Right lobe of liver (tissue), 6 donors: Measurements from ENCODE around the gene POLR3H. TPM values are rescaled to one million over a fixed set of nuclear protein-coding genes. Genes with fewer than 3 reads are reported as not detected.
A peak's percentile ranks its signal among the peaks of the same experiment; 100 is the strongest.

Experiments
- ATAC-seq, 4 donors: fragments of 200-7000 bp; cut with Tn5 transposase; one replicate each; pipeline ENCODE4 v1.9.1; 2020; ENCODE audit warnings: mild to moderate bottlenecking in 4 of 4, moderate library complexity in 4 of 4
- DNase-seq, 3 donors: peaks; one replicate each; pipeline ENCODE4 v3.0.0-alpha.2; 2020
- H3K27ac ChIP-seq, 3 donors: fragments of 200-600 bp; one replicate each; pipeline ENCODE4 v1.8.0; 2022
- H3K27me3 ChIP-seq, 2 donors: fragments of 200-600 bp; one replicate each; pipeline ENCODE4 v1.8.0; 2022
- H3K36me3 ChIP-seq, 4 donors: fragments of 200-600 bp; sonication (generic) in 1 of 4; one replicate each; pipeline versions ENCODE4 v1.5.1 to v1.8.0; 2017 to 2022; ENCODE audit warnings: control low read depth in 1 of 4
- H3K4me1 ChIP-seq, 4 donors: fragments of 200-600 bp; sonication (generic) in 1 of 4; one replicate each; pipeline versions ENCODE4 v1.5.1 to v1.8.0; 2017 to 2022; ENCODE audit warnings: control low read depth in 1 of 4
- H3K4me3 ChIP-seq, 3 donors: fragments of 200-600 bp; one replicate each; pipeline ENCODE4 v1.8.0; 2022
- H3K9me3 ChIP-seq, 4 donors: fragments of 200-600 bp; sonication (generic) in 1 of 4; one replicate each; pipeline versions ENCODE4 v1.5.1 to v1.8.0; 2017 to 2022; ENCODE audit warnings: control low read depth in 1 of 4
- CTCF ChIP-seq, 4 donors: fragments of 200-600 bp in 3 of 4; fragments of 450-650 bp in 1 of 4; IDR thresholded peaks; one replicate each; pipeline versions ENCODE4 v1.5.1 to v1.8.0; 2016 to 2022; ENCODE audit warnings: antibody characterized with exemption in 4 of 4, mild to moderate bottlenecking in 2 of 4
- POLR2A ChIP-seq: fragments of 450-650 bp; IDR thresholded peaks from one replicate; pipeline ENCODE4 v1.6.1; 2017; ENCODE audit warnings: antibody characterized with exemption, mild to moderate bottlenecking
- WGBS: methylation state at CpG from one replicate; pipeline ENCODE4 v1.1.6; 2018; ENCODE audit warnings: low coverage, low lambda C conversion rate; ENCODE audit not compliant: insufficient coverage; ENCODE audit errors: missing lambda C conversion rate; 5-methylcytosine and 5-hydroxymethylcytosine counted together
- intact Hi-C, 2 donors: fragments of 100-400 bp; cut with DNase I; formaldehyde crosslinking; loops; one replicate each; pipeline versions ENCODE4 v1.11.2 to v1.14.1; 2022
- total RNA-seq, 6 experiments: library from RNA; depleted of rRNA in 2 of 6; stranded (reverse); fragments of >200 nt in 2 of 6; fragmentation: NEBNext Ultra II Directional in 3 of 6; extraction: Animal tissue kit (Norgen Biotek cat#: 25700) in 3 of 6; gene quantifications; one replicate each; pipeline versions ENCODE4 v1.1.0 to v1.2.4, GENCODE V29; 2016 to 2023
- donor health status: DM: no; HTN: yes; CAD: no.
- donor health status: DM: no; HTN: no; CAD: no.
- donor health status: DM: no; HTN: no; CAD: no.
- donor health status: DM: no; HTN: yes; CAD: no.
- donor health status: DM: no; HTN: yes; CAD: no.

The POLR3H gene
- total RNA-seq, 6 experiments from 2014 or later, result 9.5 to 23.0 (median 18.0) TPM

DNA sequence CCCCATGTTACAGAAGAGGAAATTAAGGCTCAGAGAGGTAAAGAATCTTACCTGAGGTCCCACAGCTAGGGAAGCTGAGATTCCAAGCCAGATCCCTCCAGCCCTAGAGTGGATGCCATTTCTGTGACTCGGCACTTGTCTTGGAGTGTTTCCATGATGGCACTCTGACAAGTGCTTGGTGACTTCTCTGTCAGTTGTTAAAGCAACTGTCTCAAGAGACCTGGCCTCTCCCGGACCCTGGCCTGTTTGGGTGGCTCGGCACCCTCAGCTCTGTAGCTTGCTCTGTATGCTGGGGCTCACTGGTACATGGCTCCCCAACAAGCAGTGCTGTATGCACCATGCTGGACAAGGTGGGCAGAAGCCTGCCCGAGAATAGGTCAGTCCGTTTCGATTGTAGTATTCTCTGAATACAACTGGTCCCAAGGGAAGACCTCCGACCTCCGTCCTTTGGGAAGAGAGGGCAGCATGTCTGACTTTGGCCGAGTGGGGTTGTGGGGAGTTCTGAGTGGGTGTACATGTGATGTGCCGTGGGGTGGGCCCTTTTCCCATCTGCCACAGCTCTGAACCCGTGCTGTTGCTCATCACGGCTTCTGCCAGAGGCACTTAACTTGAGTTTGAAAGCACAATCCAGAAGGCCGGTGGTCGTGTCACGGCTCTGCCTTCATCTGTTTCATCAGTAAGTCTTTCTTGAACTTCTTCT is 63.0 kb downstream of the POLR3H start:
- Histone ChIP-seq H3K27ac (peak overlapping the region in 1 of 3 donors; percentile 11), H3K4me1 (peaks cover 0 to 60% (median 19%) of the 10 kb centered on the region in 4 donors), H3K36me3 (no peaks in the 10 kb centered on the region), H3K27me3 (no peaks in the 10 kb centered on the region), H3K9me3 (no peaks in the 10 kb centered on the region), H3K4me3 (no peak overlapping the region)
- TF ChIP-seq CTCF (IDR thresholded peaks at IDR 0.05) (no peak), POLR2A (no peak)
- DNase-seq (no peak), ATAC-seq (no peak)
- 70% methylated on average over 2 of the region's 15 CpGs for WGBS
- intact Hi-C loops, result no loop called here

DNA sequence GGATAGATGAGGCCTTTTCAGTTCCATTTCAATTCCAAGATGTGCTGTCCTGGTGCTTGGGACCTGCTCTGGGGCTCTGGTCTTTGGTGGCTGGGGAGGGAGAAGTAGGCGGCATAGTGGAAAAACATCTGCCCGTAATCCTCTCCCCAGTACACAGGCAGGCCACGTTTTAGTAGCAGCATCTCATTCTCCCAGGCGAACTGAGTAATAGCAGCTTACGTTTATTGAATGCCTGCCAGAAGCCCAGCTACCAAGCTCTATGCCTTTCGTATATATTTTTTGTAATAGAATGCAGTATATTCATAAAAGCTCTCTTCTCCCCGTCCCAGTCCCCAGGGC is 63.9 kb downstream of the POLR3H start:
- DNase-seq (no peak), ATAC-seq (no peak)
- intact Hi-C loops, result no loop called here
- no peak overlapping the region for H3K4me3 ChIP-seq
- no peaks in the 10 kb centered on the region for H3K36me3 ChIP-seq
- peaks cover 0 to 69% (median 23%) of the 10 kb centered on the region in 4 donors for H3K4me1 ChIP-seq
- H3K27me3 ChIP-seq, result no peaks in the 10 kb centered on the region
- H3K27ac ChIP-seq, result peak overlapping the region in 1 of 3 donors; percentile 71
- H3K9me3 ChIP-seq, result no peaks in the 10 kb centered on the region
- 68% methylated on average over 5 of the region's 7 CpGs for WGBS
- TF ChIP-seq CTCF (IDR thresholded peaks at IDR 0.05), result no peak
- no peak for TF ChIP-seq POLR2A

- intact Hi-C loops, result no loop called here
- WGBS, result 96% methylated on average over 5 of the region's 6 CpGs
- Histone ChIP-seq H3K27me3 (no peaks in the 10 kb centered on the region), H3K36me3 (no peaks in the 10 kb centered on the region), H3K9me3 (no peaks in the 10 kb centered on the region), H3K4me1 (peaks cover 0 to 69% (median 26%) of the 10 kb centered on the region in 4 donors), H3K27ac (peak overlapping the region in 2 of 3 donors; percentile 38 to 71), H3K4me3 (no peak overlapping the region)
- TF ChIP-seq POLR2A, result no peak
- TF ChIP-seq CTCF (IDR thresholded peaks at IDR 0.05), result no peak
- DNase-seq (no peak), ATAC-seq (no peak)
These were observed 64.4 kb downstream of the POLR3H start for GRCh38 chr22:41479671-41480396.

GRCh38 chr22:41478891-41479521 is 65.3 kb downstream of the POLR3H start:
- WGBS, result 44% methylated on average over 6 of the region's 7 CpGs
- Histone ChIP-seq H3K4me1 (peaks cover 0 to 70% (median 27%) of the 10 kb centered on the region in 4 donors), H3K27me3 (no peaks in the 10 kb centered on the region), H3K4me3 (no peak overlapping the region), H3K9me3 (no peaks in the 10 kb centered on the region), H3K36me3 (no peaks in the 10 kb centered on the region), H3K27ac (peak overlapping the region in 2 of 3 donors; percentile 38 to 71)
- DNase-seq, result peak; percentile 49 to 81 (median 71)
- intact Hi-C loops, result no loop called here
- ATAC-seq, result peak; percentile 83 to 89 (median 86)
- TF ChIP-seq CTCF (IDR thresholded peaks at IDR 0.05) (no peak), POLR2A (no peak)
